H1 (cell line): ENCODE results near the gene FRMD7. TPM values are rescaled to one million over a fixed set of nuclear protein-coding genes. Genes with fewer than 3 reads are reported as not detected.

Source experiments
- CTCF ChIA-PET: fragments of 300-600 bp; sonication (Branson Sonifier 250); formaldehyde crosslinking; loops from one replicate; lab custom pipeline; 2021; ENCODE audit not compliant: partially characterized antibody; lab: Charles Lee
- POLR2A ChIA-PET: fragments of 300-600 bp; sonication (Branson Sonifier 250); formaldehyde crosslinking; loops from one replicate; lab custom pipeline; 2021; ENCODE audit warnings: inconsistent platforms; ENCODE audit not compliant: partially characterized antibody; lab: Charles Lee
- DNase-seq, 2 experiments: peaks; one replicate each; pipeline versions ENCODE4 v3.0.0 to v3.0.0-alpha.2; 2010 to 2022; ENCODE audit warnings: low spot score in 2 of 2, low read depth in 1 of 2, mixed read lengths in 1 of 2
- FAIRE-seq: peaks from 2 replicates; lab custom pipeline; 2011; peaks lifted over from hg19 to GRCh38; lab: Jason Lieb, UNC
- H2AFZ ChIP-seq: 2 replicates; pipeline ENCODE4 v1.8.1; 2012; ENCODE audit warnings: low read length, inconsistent platforms
- H2AK5ac ChIP-seq: 2 replicates; pipeline ENCODE4 v1.6.1; 2013; ENCODE audit warnings: low read depth, low read length
- H2BK120ac ChIP-seq: replicated peaks from 2 replicates; pipeline ENCODE3; 2013; ENCODE audit warnings: low read depth, low read length, inconsistent platforms
- H2BK12ac ChIP-seq: 2 replicates; pipeline ENCODE4 v1.6.1; 2013; ENCODE audit warnings: low read depth, low read length
- H2BK15ac ChIP-seq: 2 replicates; pipeline ENCODE4 v1.6.1; 2013; ENCODE audit warnings: low read length
- H2BK20ac ChIP-seq: 2 replicates; pipeline ENCODE4 v1.6.1; 2013; ENCODE audit warnings: low read length
- H2BK5ac ChIP-seq: 2 replicates; pipeline ENCODE4 v1.6.1; 2013; ENCODE audit warnings: low read depth, low read length
- H3K14ac ChIP-seq: 2 replicates; pipeline ENCODE4 v1.6.1; 2013; ENCODE audit warnings: inconsistent platforms; ENCODE audit not compliant: insufficient read length
- H3K18ac ChIP-seq: 2 replicates; pipeline ENCODE4 v1.6.1; 2013; ENCODE audit warnings: low read length; ENCODE audit errors: extremely low read depth
- H3K23ac ChIP-seq: 2 replicates; pipeline ENCODE4 v1.6.1; 2013; ENCODE audit warnings: inconsistent platforms; ENCODE audit not compliant: insufficient read length
- H3K23me2 ChIP-seq: 2 replicates; pipeline ENCODE4 v1.6.1; 2013; ENCODE audit warnings: low read depth, low read length
- H3K27ac ChIP-seq: 2 replicates; pipeline ENCODE4 v1.6.1; 2011; ENCODE audit warnings: low read depth, low read length, inconsistent platforms
- H3K27me3 ChIP-seq, 4 experiments: replicated peaks in 1 of 4; 1 replicate in 1 of 4; 2 replicates in 3 of 4; pipeline versions ENCODE4 v1.6.1 to v1.8.1; 2011 to 2013; ENCODE audit warnings: low read length in 3 of 4, mild to moderate bottlenecking in 3 of 4, inconsistent platforms in 2 of 4, mixed read lengths in 2 of 4, moderate library complexity in 1 of 4; ENCODE audit not compliant: control insufficient read depth in 3 of 4, insufficient read depth in 3 of 4; ENCODE audit errors: extremely low read depth in 1 of 4
- H3K36me3 ChIP-seq, 4 experiments: 2 replicates each; pipeline versions ENCODE4 v1.6.1 to v1.8.1; 2011 to 2013; ENCODE audit warnings: mild to moderate bottlenecking in 4 of 4, low read length in 3 of 4, moderate library complexity in 2 of 4, control low read depth in 1 of 4, inconsistent platforms in 1 of 4; ENCODE audit not compliant: insufficient read depth in 4 of 4, control insufficient read depth in 2 of 4
- H3K4ac ChIP-seq: replicated peaks from 2 replicates; pipeline ENCODE3; 2013; ENCODE audit warnings: low read length, low read depth, mixed read lengths, inconsistent platforms; ENCODE audit not compliant: insufficient read length
- H3K4me1 ChIP-seq, 4 experiments: replicated peaks in 1 of 4; 1 replicate in 1 of 4; 2 replicates in 3 of 4; pipeline versions ENCODE4 v1.6.1 to v1.8.1; 2011 to 2013; ENCODE audit warnings: low read length in 3 of 4, inconsistent platforms in 2 of 4, mixed read lengths in 1 of 4; ENCODE audit not compliant: insufficient read depth in 4 of 4, control insufficient read depth in 3 of 4
- H3K4me2 ChIP-seq, 2 experiments: 2 replicates each; pipeline versions ENCODE4 v1.6.1 to v1.8.1; 2011 to 2013; ENCODE audit warnings: low read depth in 2 of 2, low read length in 2 of 2, control low read depth in 1 of 2, inconsistent platforms in 1 of 2, mild to moderate bottlenecking in 1 of 2; ENCODE audit not compliant: insufficient read depth in 1 of 2
- H3K4me3 ChIP-seq, 4 experiments: fragments of 200-600, 300-600 bp in 1 of 4; sonication (generic), shearing (Covaris generic), sonication (Bioruptor Twin) in 1 of 4; 2 replicates each; pipeline versions ENCODE4 v1.5.1 to v1.8.1; 2011 to 2016; ENCODE audit warnings: low read length in 4 of 4, low read depth in 3 of 4, control low read depth in 2 of 4, inconsistent platforms in 2 of 4, mild to moderate bottlenecking in 2 of 4, mixed read lengths in 1 of 4, moderate library complexity in 1 of 4; ENCODE audit not compliant: insufficient read depth in 2 of 4; ENCODE audit errors: extremely low read depth in 1 of 4
- H3K56ac ChIP-seq: replicated peaks from 2 replicates; pipeline ENCODE3; 2013; ENCODE audit warnings: low read depth, mild to moderate bottlenecking, mixed read lengths, low read length, inconsistent platforms; ENCODE audit not compliant: insufficient read length
- H3K79me1 ChIP-seq: 2 replicates; pipeline ENCODE4 v1.6.1; 2013; ENCODE audit warnings: low read depth, low read length, control low read depth
- H3K79me2 ChIP-seq, 2 experiments: 2 replicates each; pipeline versions ENCODE4 v1.6.1 to v1.8.1; 2012 to 2013; ENCODE audit warnings: low read length in 2 of 2, mild to moderate bottlenecking in 2 of 2, inconsistent platforms in 1 of 2; ENCODE audit not compliant: insufficient read depth in 2 of 2, control insufficient read depth in 1 of 2
- H3K9ac ChIP-seq, 4 experiments: replicated peaks in 1 of 4; 1 replicate in 1 of 4; 2 replicates in 3 of 4; pipeline versions ENCODE4 v1.6.1 to v1.8.1; 2011 to 2013; ENCODE audit warnings: low read depth in 3 of 4, low read length in 3 of 4, control low read depth in 2 of 4, mild to moderate bottlenecking in 2 of 4, moderate library complexity in 2 of 4, inconsistent platforms in 1 of 4; ENCODE audit errors: extremely low read depth in 1 of 4
- H3K9me3 ChIP-seq, 2 experiments: 2 replicates each; pipeline versions ENCODE4 v1.6.1 to v1.8.1; 2012 to 2013; ENCODE audit warnings: mild to moderate bottlenecking in 2 of 2, moderate library complexity in 2 of 2, control low read depth in 1 of 2, inconsistent platforms in 1 of 2, low read depth in 1 of 2, low read length in 1 of 2, mixed read lengths in 1 of 2; ENCODE audit not compliant: insufficient read depth in 2 of 2
- H4K20me1 ChIP-seq, 2 experiments: replicated peaks in 1 of 2; 2 replicates each; pipeline versions ENCODE3 to v1.8.1; 2011 to 2013; ENCODE audit warnings: inconsistent platforms in 2 of 2, low read length in 2 of 2, mild to moderate bottlenecking in 1 of 2; ENCODE audit not compliant: insufficient read depth in 2 of 2, control insufficient read depth in 1 of 2
- H4K5ac ChIP-seq: 2 replicates; pipeline ENCODE4 v1.6.1; 2013; ENCODE audit warnings: low read length, low read depth, mixed read lengths, inconsistent platforms; ENCODE audit not compliant: insufficient read length
- H4K8ac ChIP-seq: 2 replicates; pipeline ENCODE4 v1.8.0; 2013; ENCODE audit warnings: mild to moderate bottlenecking, moderate library complexity, low read length, inconsistent platforms; ENCODE audit not compliant: insufficient read depth; ENCODE audit errors: extremely low read depth
- H4K91ac ChIP-seq: replicated peaks from 2 replicates; pipeline ENCODE3; 2013; ENCODE audit warnings: low read length, mixed read lengths, inconsistent platforms; ENCODE audit not compliant: insufficient read length
- CREB1 ChIP-seq: IDR thresholded peaks from 2 replicates; pipeline ENCODE4 v1.6.1; 2012; ENCODE audit warnings: inconsistent platforms
- CTBP2 ChIP-seq: IDR thresholded peaks from 2 replicates; pipeline ENCODE4 v1.7.0; 2011; ENCODE audit warnings: borderline replicate concordance, mild to moderate bottlenecking, moderate library complexity, mixed read lengths, low read length; ENCODE audit not compliant: insufficient read depth, insufficient read length
- EP300 ChIP-seq, 2 experiments: IDR thresholded peaks; 1 replicate in 1 of 2; 2 replicates in 1 of 2; pipeline ENCODE4 v1.6.1; 2011 to 2012; ENCODE audit warnings: low read depth in 2 of 2, low read length in 2 of 2, mild to moderate bottlenecking in 2 of 2, borderline replicate concordance in 1 of 2, inconsistent platforms in 1 of 2, moderate library complexity in 1 of 2
- JUND ChIP-seq: IDR thresholded peaks from 2 replicates; pipeline ENCODE4 v1.6.1; 2011; ENCODE audit warnings: mild to moderate bottlenecking, improper control_type of control experiment, low read length
- KDM1A ChIP-seq: fragments of 200-600, 300-600 bp; sonication (generic); IDR thresholded peaks from 2 replicates; pipeline ENCODE4 v1.7.1; 2016; ENCODE audit warnings: mild to moderate bottlenecking, low read length, borderline replicate concordance
- MAX ChIP-seq: IDR thresholded peaks from 2 replicates; pipeline ENCODE4 v1.6.1; 2012; ENCODE audit warnings: inconsistent platforms
- PHF8 ChIP-seq: fragments of 200-600 bp; sonication (generic); conservative IDR thresholded peaks from 2 replicates; pipeline ENCODE4 v1.7.1; 2012; ENCODE audit warnings: low read depth, mild to moderate bottlenecking, inconsistent platforms, low read length, moderate library complexity
- POLR2A ChIP-seq, 2 experiments: IDR thresholded peaks; 1 replicate in 1 of 2; 2 replicates in 1 of 2; pipeline ENCODE4 v1.6.1; 2011; ENCODE audit warnings: low read depth in 2 of 2, low read length in 2 of 2, mild to moderate bottlenecking in 2 of 2; ENCODE audit errors: control extremely low read depth in 1 of 2
- POLR2AphosphoS5 ChIP-seq: IDR thresholded peaks from 2 replicates; pipeline ENCODE4 v1.6.1; 2011; ENCODE audit warnings: low read depth, low read length
- RFX5 ChIP-seq: IDR thresholded peaks from 2 replicates; pipeline ENCODE4 v1.6.1; 2011; ENCODE audit warnings: low read depth, low read length, improper control_type of control experiment, borderline replicate concordance
- SIN3A ChIP-seq, 2 experiments: IDR thresholded peaks in 1 of 2; conservative IDR thresholded peaks in 1 of 2; 2 replicates each; pipeline ENCODE4 v1.6.1; 2011 to 2012; ENCODE audit warnings: low read length in 2 of 2, improper control_type of control experiment in 1 of 2, low read depth in 1 of 2, mild to moderate bottlenecking in 1 of 2
- SIX5 ChIP-seq: IDR thresholded peaks from 2 replicates; pipeline ENCODE4 v1.6.1; 2011; ENCODE audit warnings: mild to moderate bottlenecking, low read depth, low read length
- SP1 ChIP-seq: IDR thresholded peaks from 2 replicates; pipeline ENCODE4 v1.6.1; 2011; ENCODE audit warnings: low read depth, low read length
- SP4 ChIP-seq: IDR thresholded peaks from 2 replicates; pipeline ENCODE4 v1.6.1; 2012; ENCODE audit warnings: low read length, inconsistent platforms
- TEAD4 ChIP-seq: IDR thresholded peaks from 2 replicates; pipeline ENCODE4 v1.6.1; 2012; ENCODE audit warnings: low read depth, low read length, inconsistent platforms, mixed read lengths
- WGBS, 2 experiments: shearing (Covaris generic) in 1 of 2; methylation state at CpG; one replicate each; pipeline versions ENCODE4 v1.1.6 to v1.1.7; 2013 to 2015; ENCODE audit warnings: low lambda C conversion rate in 2 of 2, mixed read lengths in 2 of 2, inconsistent platforms in 1 of 2, low coverage in 1 of 2, missing lambda C conversion rate in 1 of 2; ENCODE audit not compliant: insufficient replicate concordance in 2 of 2, insufficient coverage in 1 of 2, insufficient read length in 1 of 2; ENCODE audit errors: extremely low coverage in 1 of 2, missing lambda C conversion rate in 1 of 2; 5-methylcytosine and 5-hydroxymethylcytosine counted together
- polyA plus RNA-seq, 7 experiments: library from polyadenylated mRNA; depleted of rRNA in 3 of 7; stranded (reverse) in 5 of 7; unstranded in 2 of 7; fragments of >200 nt in 5 of 7; fragments of 200-250 nt in 2 of 7; gene quantifications; 1 replicate in 5 of 7; 2 replicates in 1 of 7; 4 replicates in 1 of 7; pipeline versions ENCODE4 v1.2.1 to v1.2.3, GENCODE V29; 2011 to 2013; ENCODE audit warnings: missing spikeins in 2 of 7, mixed read lengths in 2 of 7
- total RNA-seq: library from RNA; stranded (reverse); fragmentation: NEBNext Ultra II Directional; extraction: Animal tissue kit (Norgen Biotek cat#: 25700); gene quantifications from 2 replicates; pipeline ENCODE4 v1.2.1, GENCODE V29; 2021

FRMD7 gene
- total and polyA plus RNA-seq, 2 of the 8 experiments (the other 6 are each of a cell fraction or from before 2014, with no cell fraction given) = not detected

DNA sequence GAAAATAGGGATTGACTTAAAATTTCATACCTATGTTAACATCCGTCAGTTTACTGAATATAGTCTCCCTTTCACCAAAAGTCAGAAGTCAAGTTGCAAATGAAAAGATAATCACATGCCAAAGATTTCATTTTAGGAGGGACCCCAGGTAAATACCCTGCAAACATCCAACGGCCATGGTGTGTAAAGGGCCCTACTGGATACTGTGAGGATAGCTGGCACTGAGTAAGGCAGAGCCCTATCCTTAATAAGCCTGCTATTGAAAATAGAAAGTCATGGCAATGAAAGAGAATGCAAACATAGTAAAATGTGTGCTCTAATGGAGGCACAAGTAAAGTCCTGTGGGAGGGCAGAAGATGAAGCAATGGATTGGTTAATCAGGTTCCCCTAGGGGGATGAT, 83.8 kb downstream of the FRMD7 start:
- Histone ChIP-seq H2BK12ac (no peak overlapping the region), H3K14ac (no peak overlapping the region), H3K4me3 (no peak overlapping the region), H3K36me3 (no peaks in the 10 kb centered on the region), H4K20me1 (peaks cover 0 to 2% of the 10 kb centered on the region in 2 experiments), H2BK120ac (no peak overlapping the region), H2AK5ac (no peak overlapping the region), H3K9me3 (no peaks in the 10 kb centered on the region), H3K4me1 (peaks cover 2 to 14% (median 6%) of the 10 kb centered on the region in 4 experiments; a peak in 4 of 7 replicates), H3K4ac (no peak overlapping the region), H3K9ac (no peak overlapping the region), H3K27ac (no peak overlapping the region), H4K8ac (no peak overlapping the region), H2BK15ac (no peak overlapping the region), H4K5ac (no peak overlapping the region), H3K27me3 (no peaks in the 10 kb centered on the region), H2BK5ac (no peak overlapping the region), H3K18ac (no peak overlapping the region), H3K23me2 (no peaks in the 10 kb centered on the region), H4K91ac (no peak overlapping the region), H3K79me1 (no peaks in the 10 kb centered on the region), H3K23ac (no peak overlapping the region), H3K79me2 (peaks cover 0 to 91% of the 10 kb centered on the region in 2 experiments; a peak in 2 of 4 replicates), H3K4me2 (peak overlapping the region in 1 of 2 experiments; percentile 42; a peak in 2 of 4 replicates), H3K56ac (no peak overlapping the region), H2BK20ac (no peak overlapping the region), H2AFZ (no peak overlapping the region)
- CTCF ChIA-PET = no interaction called here
- DNase-seq (no peak), FAIRE-seq (no peak)
- TF ChIP-seq SP4 (no peak), PHF8 (no peak), SIN3A (conservative IDR thresholded peaks at IDR 0.05 in 1 of 2, IDR thresholded peaks at IDR 0.05 in 1 of 2; ENCODE audit: low read depth in 1 of 2, low read length in 2 of 2) (no peak), RFX5 (no peak), KDM1A (no peak), MAX (no peak), POLR2A (IDR thresholded peaks at IDR 0.05; ENCODE audit: control extremely low read depth in 1 of 2, low read depth in 2 of 2, low read length in 2 of 2) (no peak), TEAD4 (no peak), CTBP2 (no peak), JUND (no peak), EP300 (IDR thresholded peaks at IDR 0.05; ENCODE audit: borderline replicate concordance in 1 of 2, low read depth in 2 of 2, low read length in 2 of 2) (no peak), SP1 (no peak), SIX5 (no peak), CREB1 (no peak), POLR2AphosphoS5 (no peak)
- 30% methylated on average over 2 of the region's 2 CpGs; no CpG with 5 or more reads in 1 of the 2 experiments for WGBS, 2 experiments
- POLR2A ChIA-PET = no interaction called here
